Measurements from ENCODE around the gene GAL3ST2. TPM values are rescaled to one million over a fixed set of nuclear protein-coding genes. Genes with fewer than 3 reads are reported as not detected.

GAL3ST2 gene
- polyA plus RNA-seq, 1 of the 3 experiments (the other 2 are of a cell fraction): 0.15 TPM

GRCh38 chr2:241815477-241816430, 39.1 kb downstream of the GAL3ST2 start:
- Histone ChIP-seq H3K36me3 (replicated peaks in 1 of 2; ENCODE audit: control insufficient read depth in 1 of 2, insufficient read depth in 2 of 2, low read length in 1 of 2) (no peaks in the 10 kb centered on the region), H3K27me3 (ENCODE audit: insufficient read depth) (no peaks in the 10 kb centered on the region), H3K9me3 (no peaks in the 10 kb centered on the region), H3K4me2 (no peak overlapping the region), H3K9ac (no peak overlapping the region), H3F3A (replicated peaks; ENCODE audit: insufficient read depth) (no peaks in the 10 kb centered on the region), H3K79me2 (ENCODE audit: insufficient read depth) (no peaks in the 10 kb centered on the region), H4K20me1 (ENCODE audit: insufficient read depth) (no peaks in the 10 kb centered on the region), H3K4me3 (ENCODE audit: low read depth in 2 of 2, low read length in 1 of 2) (no peak overlapping the region), H3K27ac (ENCODE audit: low read depth in 2 of 2, low read length in 1 of 2) (no peak overlapping the region), H2AFZ (ENCODE audit: low read depth) (no peak overlapping the region), H3K9me2 (no peaks in the 10 kb centered on the region), H3K4me1 (ENCODE audit: control insufficient read depth in 1 of 2, insufficient read depth in 2 of 2, low read depth in 1 of 2, low read length in 1 of 2) (peaks cover 0 to 9% of the 10 kb centered on the region in 2 experiments; a peak in 2 of 4 replicates)
- WGBS (ENCODE audit: low lambda C conversion rate): 78% methylated on average over 37 of the region's 48 CpGs
- CTCF ChIA-PET: no interaction called here
- TF ChIP-seq GATA2 (CRISPR knock-in tag; IDR thresholded peaks at IDR 0.05): no peak
- no peak for TF ChIP-seq USF1 (IDR thresholded peaks at IDR 0.05; ENCODE audit: borderline replicate concordance, low read depth)
- no peak for TF ChIP-seq FOXM1 (IDR thresholded peaks at IDR 0.05; ENCODE audit: low read depth)
- POLR2A ChIA-PET: no interaction called here
- DNase-seq: peak; percentile 29

- Histone ChIP-seq H4K20me1 (ENCODE audit: insufficient read depth) (no peaks in the 10 kb centered on the region), H3K4me1 (ENCODE audit: control insufficient read depth in 1 of 2, insufficient read depth in 2 of 2, low read depth in 1 of 2, low read length in 1 of 2) (peaks cover 0 to 8% of the 10 kb centered on the region in 2 experiments; a peak in 2 of 4 replicates), H3K36me3 (replicated peaks in 1 of 2; ENCODE audit: control insufficient read depth in 1 of 2, insufficient read depth in 2 of 2, low read length in 1 of 2) (no peaks in the 10 kb centered on the region), H3K27me3 (ENCODE audit: insufficient read depth) (no peaks in the 10 kb centered on the region), H2AFZ (ENCODE audit: low read depth) (no peak overlapping the region), H3K4me2 (no peak overlapping the region), H3K9me2 (no peaks in the 10 kb centered on the region), H3K27ac (ENCODE audit: low read depth in 2 of 2, low read length in 1 of 2) (no peak overlapping the region), H3K9me3 (no peaks in the 10 kb centered on the region), H3K4me3 (ENCODE audit: low read depth in 2 of 2, low read length in 1 of 2) (no peak overlapping the region), H3K79me2 (ENCODE audit: insufficient read depth) (no peaks in the 10 kb centered on the region), H3F3A (replicated peaks; ENCODE audit: insufficient read depth) (no peaks in the 10 kb centered on the region), H3K9ac (no peak overlapping the region)
- 26% methylated on average over 6 of the region's 33 CpGs for WGBS (ENCODE audit: low lambda C conversion rate)
- CTCF ChIA-PET: interaction anchor here (0.5 kb wide), 1 partner anchor 19 kb away, joined by 3 read pairs; no protein-coding TSS in a partner anchor
- DNase-seq: peak; percentile 25
- POLR2A ChIA-PET: no interaction called here
- TF ChIP-seq FOXM1 (IDR thresholded peaks at IDR 0.05; ENCODE audit: low read depth) (no peak), SIN3A (IDR thresholded peaks at IDR 0.05; ENCODE audit: borderline replicate concordance, low read depth, low read length) (no peak), REST (IDR thresholded peaks at IDR 0.05; ENCODE audit: low read depth, low read length) (no peak)
Measured at GRCh38 chr2:241816431-241817121, 40.0 kb downstream of the GAL3ST2 start.
